Smooth muscle cell (in vitro differentiated cells): ENCODE measurements around the gene MED27. TPM values are rescaled to one million over a fixed set of nuclear protein-coding genes. Genes with fewer than 3 reads are reported as not detected.

Experiments
- DNase-seq: peaks from one replicate; lab custom pipeline; 2025; ENCODE audit not compliant: unreplicated experiment; lab: John Stamatoyannopoulos, UW
- H2AFZ ChIP-seq: fragments of 200-600 bp; sonication (generic); 2 replicates; pipeline ENCODE4 v1.6.0; 2016; ENCODE audit warnings: antibody characterized with exemption, low read depth, mild to moderate bottlenecking
- H3F3A ChIP-seq: fragments of 200-600 bp; sonication (generic); 2 replicates; pipeline ENCODE4 v1.6.0; 2017; ENCODE audit warnings: antibody characterized with exemption, low read depth
- H3K27ac ChIP-seq: fragments of 200-600 bp; sonication (generic); 2 replicates; pipeline ENCODE4 v1.5.1; 2016; ENCODE audit warnings: low read depth, mild to moderate bottlenecking
- H3K27me3 ChIP-seq: fragments of 200-600 bp; sonication (generic); 2 replicates; pipeline ENCODE4 v1.6.1; 2016; ENCODE audit warnings: low read depth, mild to moderate bottlenecking
- H3K36me3 ChIP-seq: fragments of 200-600 bp; sonication (generic); 2 replicates; pipeline ENCODE4 v1.5.1; 2016; ENCODE audit warnings: low read depth
- H3K4me1 ChIP-seq: fragments of 200-600 bp; sonication (generic); 2 replicates; pipeline ENCODE4 v1.5.1; 2016; ENCODE audit warnings: low read depth
- H3K4me2 ChIP-seq: fragments of 200-600 bp; sonication (generic); 2 replicates; pipeline ENCODE4 v1.6.0; 2016; ENCODE audit warnings: mild to moderate bottlenecking
- H3K4me3 ChIP-seq: fragments of 200-600 bp; sonication (generic); 2 replicates; pipeline ENCODE4 v1.5.1; 2016; ENCODE audit warnings: mild to moderate bottlenecking
- H3K79me2 ChIP-seq: fragments of 200-600 bp; sonication (generic); 2 replicates; pipeline ENCODE4 v1.6.0; 2016; ENCODE audit warnings: low read depth, mild to moderate bottlenecking
- H3K9ac ChIP-seq: fragments of 200-600 bp; sonication (generic); 2 replicates; pipeline ENCODE4 v1.6.0; 2016; ENCODE audit warnings: low read depth
- H3K9me3 ChIP-seq: fragments of 200-600 bp; sonication (generic); replicated peaks from 2 replicates; pipeline ENCODE4 v1.5.1; 2016; ENCODE audit warnings: low read depth
- H4K20me1 ChIP-seq: fragments of 200-600 bp; sonication (generic); 2 replicates; pipeline ENCODE4 v1.6.0; 2016; ENCODE audit warnings: low read depth
- CTCF ChIP-seq: fragments of 200-600 bp; sonication (generic); IDR thresholded peaks from 2 replicates; pipeline ENCODE4 v1.5.1; 2017; ENCODE audit warnings: borderline replicate concordance, mild to moderate bottlenecking, antibody characterized with exemption; ENCODE audit not compliant: insufficient read depth, poor library complexity, severe bottlenecking
- WGBS: methylation state at CpG from one replicate; pipeline ENCODE4 v1.1.7; 2016; ENCODE audit warnings: low lambda C conversion rate; 5-methylcytosine and 5-hydroxymethylcytosine counted together
- polyA plus RNA-seq: library from polyadenylated mRNA; unstranded; fragments of >200 nt; fragmentation: Nextera tagmentation; extraction: Ambion mirVana; gene quantifications from 2 replicates; pipeline ENCODE4 v1.2.1, GENCODE V29; 2016
- total RNA-seq: library from RNA; depleted of rRNA; stranded (reverse); fragments of >200 nt; gene quantifications from 2 replicates; pipeline ENCODE4 v1.2.3, GENCODE V29; 2014

Gene MED27
- total and polyA plus RNA-seq, 2 experiments from 2014 or later, result 24.0 to 50.0 TPM

- 90% methylated on average over 24 of the region's 24 CpGs for WGBS
- no peaks in the 10 kb centered on the region for H3K9me3 ChIP-seq
- no peaks in the 10 kb centered on the region for H3K36me3 ChIP-seq
- H3K79me2 ChIP-seq, result no peaks in the 10 kb centered on the region
- H3K27me3 ChIP-seq, result no peaks in the 10 kb centered on the region
- H3K4me3 ChIP-seq, result no peak overlapping the region
- no peak overlapping the region for H2AFZ ChIP-seq
- H4K20me1 ChIP-seq, result no peaks in the 10 kb centered on the region
- no peak overlapping the region for H3K4me2 ChIP-seq
- no peaks in the 10 kb centered on the region for H3K4me1 ChIP-seq
- no peak for DNase-seq
- H3K27ac ChIP-seq, result no peak overlapping the region
- no peaks in the 10 kb centered on the region for H3F3A ChIP-seq
- no peak for TF ChIP-seq CTCF
- no peak overlapping the region for H3K9ac ChIP-seq
Measured at GRCh38 chr9:131831380-131832165, 248.1 kb downstream of the MED27 start.

GRCh38 chr9:131827821-131828369 lies 251.8 kb downstream of the MED27 start:
- H3K27me3 ChIP-seq, result no peaks in the 10 kb centered on the region
- 88% methylated on average over 21 of the region's 21 CpGs for WGBS
- DNase-seq, result no peak
- H3K4me2 ChIP-seq, result no peak overlapping the region
- H3K36me3 ChIP-seq, result no peaks in the 10 kb centered on the region
- no peak overlapping the region for H3K9ac ChIP-seq
- no peaks in the 10 kb centered on the region for H3F3A ChIP-seq
- H4K20me1 ChIP-seq, result no peaks in the 10 kb centered on the region
- no peaks in the 10 kb centered on the region for H3K4me1 ChIP-seq
- H3K27ac ChIP-seq, result no peak overlapping the region
- no peak overlapping the region for H3K4me3 ChIP-seq
- H2AFZ ChIP-seq, result no peak overlapping the region
- no peak for TF ChIP-seq CTCF
- no peaks in the 10 kb centered on the region for H3K79me2 ChIP-seq
- no peaks in the 10 kb centered on the region for H3K9me3 ChIP-seq

DNA sequence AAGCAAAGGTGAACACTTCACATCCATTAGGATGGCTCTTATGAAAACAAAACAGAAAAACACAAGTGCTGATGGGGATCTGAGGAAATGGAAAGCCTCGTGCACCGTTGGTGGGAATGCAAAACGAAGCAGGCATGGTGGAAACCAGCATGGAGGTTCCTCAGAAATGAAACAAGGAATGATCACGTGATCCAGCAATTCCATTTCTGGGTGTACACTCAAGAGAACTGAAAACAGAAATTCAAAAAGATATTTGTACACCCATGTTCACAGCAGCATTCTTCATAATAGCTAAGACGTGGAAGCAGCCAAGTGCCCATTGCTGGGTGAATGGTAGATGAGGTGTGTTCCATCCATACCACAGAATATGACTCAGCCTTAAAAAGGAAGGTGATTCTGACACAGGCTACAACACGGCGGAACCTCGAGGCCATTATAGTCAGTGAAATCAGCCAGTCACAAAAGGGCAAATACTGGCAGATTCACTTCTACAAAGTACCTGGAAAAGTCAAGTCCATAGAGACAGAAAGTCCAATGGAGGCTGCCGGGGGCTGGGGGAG lies 252.6 kb downstream of the MED27 start:
- WGBS, result 80% methylated on average over 9 of the region's 9 CpGs
- H3K36me3 ChIP-seq, result no peaks in the 10 kb centered on the region
- H2AFZ ChIP-seq, result no peak overlapping the region
- no peaks in the 10 kb centered on the region for H3K79me2 ChIP-seq
- H3K27ac ChIP-seq, result no peak overlapping the region
- no peak for TF ChIP-seq CTCF
- no peak for DNase-seq
- no peaks in the 10 kb centered on the region for H3K9me3 ChIP-seq
- H3K4me3 ChIP-seq, result no peak overlapping the region
- no peak overlapping the region for H3K9ac ChIP-seq
- H3K4me2 ChIP-seq, result no peak overlapping the region
- H3F3A ChIP-seq, result no peaks in the 10 kb centered on the region
- no peaks in the 10 kb centered on the region for H3K4me1 ChIP-seq
- no peaks in the 10 kb centered on the region for H3K27me3 ChIP-seq
- no peaks in the 10 kb centered on the region for H4K20me1 ChIP-seq
